ENCODE results near the gene KCNMA1.

The KCNMA1 gene

DNA sequence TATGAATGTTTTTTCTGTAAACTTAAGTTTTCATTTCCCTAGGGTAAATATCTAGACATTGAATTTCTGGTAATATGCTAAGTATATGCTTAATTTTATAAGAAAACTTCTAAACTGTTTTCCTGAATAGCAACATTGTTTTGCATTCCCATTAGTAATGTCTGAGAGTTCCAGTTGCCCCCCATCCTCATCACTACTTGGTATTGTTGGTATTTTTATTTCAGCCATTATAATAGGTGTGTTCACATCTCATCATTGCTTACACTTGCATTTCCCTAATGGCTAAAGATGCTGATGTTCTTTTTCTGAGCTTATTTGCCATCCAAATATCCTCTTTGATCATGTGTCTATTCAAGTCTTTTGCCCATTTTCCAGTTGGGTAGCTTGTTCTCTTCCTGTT lies 269.6 kb downstream of the KCNMA1 start:
- H3K36me3 ChIP-seq (ENCODE audit: low read length): no peaks in the 10 kb centered on the region
- TF ChIP-seq EZH2phosphoT487 (conservative IDR thresholded peaks at IDR 0.05; ENCODE audit: low read length): no peak
- TF ChIP-seq, protein P1, sequence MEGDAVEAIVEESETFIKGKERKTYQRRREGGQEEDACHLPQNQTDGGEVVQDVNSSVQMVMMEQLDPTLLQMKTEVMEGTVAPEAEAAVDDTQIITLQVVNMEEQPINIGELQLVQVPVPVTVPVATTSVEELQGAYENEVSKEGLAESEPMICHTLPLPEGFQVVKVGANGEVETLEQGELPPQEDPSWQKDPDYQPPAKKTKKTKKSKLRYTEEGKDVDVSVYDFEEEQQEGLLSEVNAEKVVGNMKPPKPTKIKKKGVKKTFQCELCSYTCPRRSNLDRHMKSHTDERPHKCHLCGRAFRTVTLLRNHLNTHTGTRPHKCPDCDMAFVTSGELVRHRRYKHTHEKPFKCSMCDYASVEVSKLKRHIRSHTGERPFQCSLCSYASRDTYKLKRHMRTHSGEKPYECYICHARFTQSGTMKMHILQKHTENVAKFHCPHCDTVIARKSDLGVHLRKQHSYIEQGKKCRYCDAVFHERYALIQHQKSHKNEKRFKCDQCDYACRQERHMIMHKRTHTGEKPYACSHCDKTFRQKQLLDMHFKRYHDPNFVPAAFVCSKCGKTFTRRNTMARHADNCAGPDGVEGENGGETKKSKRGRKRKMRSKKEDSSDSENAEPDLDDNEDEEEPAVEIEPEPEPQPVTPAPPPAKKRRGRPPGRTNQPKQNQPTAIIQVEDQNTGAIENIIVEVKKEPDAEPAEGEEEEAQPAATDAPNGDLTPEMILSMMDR (IDR thresholded peaks at IDR 0.05; ENCODE audit: insufficient read depth, low read length, poor library complexity, severe bottlenecking): no peak
- no peaks in the 10 kb centered on the region for H3K9me2 ChIP-seq (replicated peaks; ENCODE audit: insufficient read depth, low read length)
- H3K9me3 ChIP-seq (ENCODE audit: insufficient read depth, low read length): no peaks in the 10 kb centered on the region
- H4K20me1 ChIP-seq (ENCODE audit: low read depth, low read length): no peaks in the 10 kb centered on the region
- no peaks in the 10 kb centered on the region for H3K79me2 ChIP-seq (ENCODE audit: insufficient read depth, low read length)
- no peak overlapping the region for H3K27ac ChIP-seq (ENCODE audit: low read depth, low read length)
- no peak overlapping the region for H3K9ac ChIP-seq (ENCODE audit: low read length)
- H3K4me2 ChIP-seq (ENCODE audit: low read depth, low read length, poor library complexity, severe bottlenecking): no peak overlapping the region
- H3K4me3 ChIP-seq (ENCODE audit: insufficient read depth, low read length, poor library complexity, severe bottlenecking): no peak overlapping the region
- no peaks in the 10 kb centered on the region for H3K27me3 ChIP-seq (ENCODE audit: low read length)
- no peak overlapping the region for H2AFZ ChIP-seq (ENCODE audit: low read depth, low read length, severe bottlenecking)
- H3F3A ChIP-seq (ENCODE audit: insufficient read depth): no peaks in the 10 kb centered on the region

DNA sequence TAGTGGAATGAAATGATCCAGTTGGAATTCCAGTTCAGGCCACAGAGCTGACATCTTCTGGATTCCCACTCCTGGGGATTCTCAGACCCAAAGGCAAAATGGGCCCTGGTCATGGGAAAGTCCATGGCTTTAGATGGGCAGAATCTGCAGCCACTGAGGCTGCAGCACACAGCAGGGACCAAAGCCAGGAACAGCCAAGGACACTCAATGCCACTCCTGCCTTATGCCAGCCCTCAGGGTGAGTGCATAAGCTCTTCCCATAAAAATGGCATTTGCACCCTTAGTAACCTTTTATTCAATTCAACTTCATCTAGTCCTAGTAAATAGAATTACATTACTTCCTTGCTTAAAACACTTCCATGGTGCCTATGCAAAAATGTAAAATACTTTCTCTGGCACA lies 274.4 kb downstream of the KCNMA1 start:
- H3K9me3 ChIP-seq (ENCODE audit: insufficient read depth, low read length): no peaks in the 10 kb centered on the region

DNA sequence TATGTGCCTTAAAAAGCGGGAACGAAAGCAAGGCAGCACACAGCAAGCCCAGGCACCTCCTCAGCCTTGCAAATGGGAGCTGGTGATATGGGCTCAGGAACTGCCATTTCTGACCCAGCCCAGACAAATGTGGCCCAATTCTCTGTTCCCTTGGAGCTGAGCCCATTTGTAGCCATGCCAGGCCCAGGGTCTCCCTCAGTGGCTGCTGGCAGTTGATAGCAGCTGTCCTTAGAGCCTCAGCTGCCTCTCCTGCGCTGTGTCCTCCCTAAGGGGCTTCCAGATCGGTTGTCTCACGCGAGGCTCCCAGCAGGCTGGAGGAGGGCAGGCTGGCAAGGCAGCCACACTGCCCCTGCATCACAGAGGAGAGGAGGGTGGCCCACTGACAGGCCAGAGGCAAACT lies 275.8 kb downstream of the KCNMA1 start:
- Histone ChIP-seq H3K79me2 (ENCODE audit: insufficient read depth, low read length) (no peaks in the 10 kb centered on the region), H3K4me3 (ENCODE audit: insufficient read depth, low read length, poor library complexity, severe bottlenecking) (no peak overlapping the region), H3K9me2 (replicated peaks; ENCODE audit: insufficient read depth, low read length) (no peaks in the 10 kb centered on the region), H2AFZ (ENCODE audit: low read depth, low read length, severe bottlenecking) (no peak overlapping the region), H4K20me1 (ENCODE audit: low read depth, low read length) (no peaks in the 10 kb centered on the region), H3K4me2 (ENCODE audit: low read depth, low read length, poor library complexity, severe bottlenecking) (no peak overlapping the region), H3K9ac (ENCODE audit: low read length) (no peak overlapping the region), H3F3A (ENCODE audit: insufficient read depth) (no peaks in the 10 kb centered on the region), H3K9me3 (ENCODE audit: insufficient read depth, low read length) (no peaks in the 10 kb centered on the region), H3K36me3 (ENCODE audit: low read length) (no peaks in the 10 kb centered on the region), H3K27me3 (ENCODE audit: low read length) (no peaks in the 10 kb centered on the region), H3K27ac (ENCODE audit: low read depth, low read length) (no peak overlapping the region)
- TF ChIP-seq, protein P1 (IDR thresholded peaks at IDR 0.05; ENCODE audit: insufficient read depth, low read length, poor library complexity, severe bottlenecking): no peak
- no peak for TF ChIP-seq EZH2phosphoT487 (conservative IDR thresholded peaks at IDR 0.05; ENCODE audit: low read length)

More for the DNA sequence above, 274.4 kb downstream of the KCNMA1 start:
- Histone ChIP-seq H3K27ac (ENCODE audit: low read depth, low read length) (no peak overlapping the region), H2AFZ (ENCODE audit: low read depth, low read length, severe bottlenecking) (no peak overlapping the region), H4K20me1 (ENCODE audit: low read depth, low read length) (no peaks in the 10 kb centered on the region), H3F3A (ENCODE audit: insufficient read depth) (no peaks in the 10 kb centered on the region), H3K79me2 (ENCODE audit: insufficient read depth, low read length) (no peaks in the 10 kb centered on the region), H3K4me3 (ENCODE audit: insufficient read depth, low read length, poor library complexity, severe bottlenecking) (no peak overlapping the region), H3K9ac (ENCODE audit: low read length) (no peak overlapping the region), H3K4me2 (ENCODE audit: low read depth, low read length, poor library complexity, severe bottlenecking) (no peak overlapping the region), H3K27me3 (ENCODE audit: low read length) (no peaks in the 10 kb centered on the region), H3K9me2 (replicated peaks; ENCODE audit: insufficient read depth, low read length) (no peaks in the 10 kb centered on the region), H3K36me3 (ENCODE audit: low read length) (no peaks in the 10 kb centered on the region)
- TF ChIP-seq EZH2phosphoT487 (conservative IDR thresholded peaks at IDR 0.05; ENCODE audit: low read length): no peak
- TF ChIP-seq, protein P1 (IDR thresholded peaks at IDR 0.05; ENCODE audit: insufficient read depth, low read length, poor library complexity, severe bottlenecking): no peak

Data from SU-DHL-6 (cell line).